ENCODE results near the gene POLG. TPM values are rescaled to one million over a fixed set of nuclear protein-coding genes. Genes with fewer than 3 reads are reported as not detected.

Gene POLG
- polyA plus RNA-seq (ENCODE audit: low read depth in 6 of 6), result 10 to 100 TPM; 23.7 to 61.3 (median 28.5) TPM

DNA sequence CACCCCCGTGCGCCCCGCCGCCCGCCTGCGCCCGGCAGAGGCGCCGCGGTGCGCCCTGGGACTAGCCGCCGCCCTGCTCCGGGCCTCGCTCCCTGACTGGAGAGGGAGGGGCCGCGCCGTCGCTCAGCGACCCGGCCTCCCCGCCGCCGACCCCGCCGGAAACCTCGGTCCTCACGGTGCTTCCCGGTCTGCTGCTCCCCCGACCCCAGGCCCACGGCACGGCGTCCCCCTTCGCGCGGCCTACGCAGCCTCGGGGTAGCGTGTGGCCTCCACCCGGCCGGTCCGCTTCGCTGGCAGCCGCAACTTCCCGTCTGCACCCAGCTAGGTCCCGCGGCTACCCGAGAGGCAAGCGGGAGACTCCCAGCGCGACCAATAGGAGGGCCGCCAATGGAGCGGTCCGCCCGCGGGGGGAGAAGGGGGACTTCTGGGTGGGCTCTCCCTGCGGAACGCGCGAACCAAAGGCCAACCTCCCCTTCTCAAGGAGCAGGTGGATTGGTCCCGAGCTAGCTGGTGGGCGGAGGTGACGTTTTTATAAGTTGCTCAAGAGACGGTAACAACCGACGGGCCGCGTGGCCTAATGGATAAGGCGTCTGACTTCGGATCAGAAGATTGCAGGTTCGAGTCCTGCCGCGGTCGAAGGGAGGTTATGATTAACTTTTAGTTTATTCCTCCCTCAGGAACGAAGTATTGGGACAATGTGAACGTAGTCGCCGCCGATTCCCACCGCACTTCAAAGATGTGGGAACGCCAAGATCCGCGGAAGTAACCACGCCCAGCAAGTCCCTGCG is at the start of gene POLG:
Gene POLG (minus strand): TSS at position 315 of the 788 bp plus-strand sequence. CDS start 1,070 bp downstream, outside the sequence.
- peak; percentile 88 for ATAC-seq (ENCODE audit: low read depth in 2 of 2)
- peak; percentile 100 for DNase-seq
- Mint-ChIP-seq H3K36me3 (peaks cover 7 to 12% of the 10 kb centered on the region in 2 donors), H3K4me3 (peak within 1 kb of the TSS; percentile 85 to 97 (median 94)), H3K27me3 (peaks cover 0 to 7% (median 5%) of the 10 kb centered on the region in 3 donors), H3K27ac (peak within 1 kb of the TSS; percentile 92 to 100 (median 100)), H3K4me1 (peaks cover 32 to 50% (median 44%) of the 10 kb centered on the region in 3 donors), H3K9me3 (peaks cover 0 to 6% (median 4%) of the 10 kb centered on the region in 7 donors)

DNA sequence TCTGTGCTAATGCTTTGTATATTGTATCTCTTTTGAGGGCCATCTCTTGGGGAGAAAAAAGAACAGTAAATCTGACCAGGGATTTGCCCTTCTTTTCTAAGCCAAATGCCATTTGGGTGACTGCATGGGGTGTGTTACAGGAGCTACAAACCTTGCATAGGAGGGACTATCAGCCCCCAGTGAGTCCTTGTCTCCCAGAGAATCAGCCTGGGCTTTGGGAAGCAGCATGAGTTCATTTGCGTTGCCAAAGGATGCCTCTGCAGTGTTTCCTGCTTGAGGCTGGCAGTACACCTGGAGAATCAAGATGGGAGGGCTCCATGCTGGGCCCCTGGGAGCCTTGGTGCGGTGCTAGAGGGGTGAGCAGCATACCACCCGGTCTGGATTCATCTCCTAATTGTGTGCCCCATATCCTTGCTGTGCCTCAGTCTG is 49.6 kb upstream of the POLG start:
- DNase-seq, result no peak
- Mint-ChIP-seq H3K27me3 (peaks cover 58 to 71% (median 66%) of the 10 kb centered on the region in 3 donors), H3K36me3 (no peaks in the 10 kb centered on the region), H3K9me3 (no peaks in the 10 kb centered on the region), H3K4me3 (no peak overlapping the region), H3K4me1 (peaks cover 0 to 4% (median 0%) of the 10 kb centered on the region in 3 donors), H3K27ac (no peak overlapping the region)
- ATAC-seq (ENCODE audit: low read depth in 2 of 2), result no peak

DNA sequence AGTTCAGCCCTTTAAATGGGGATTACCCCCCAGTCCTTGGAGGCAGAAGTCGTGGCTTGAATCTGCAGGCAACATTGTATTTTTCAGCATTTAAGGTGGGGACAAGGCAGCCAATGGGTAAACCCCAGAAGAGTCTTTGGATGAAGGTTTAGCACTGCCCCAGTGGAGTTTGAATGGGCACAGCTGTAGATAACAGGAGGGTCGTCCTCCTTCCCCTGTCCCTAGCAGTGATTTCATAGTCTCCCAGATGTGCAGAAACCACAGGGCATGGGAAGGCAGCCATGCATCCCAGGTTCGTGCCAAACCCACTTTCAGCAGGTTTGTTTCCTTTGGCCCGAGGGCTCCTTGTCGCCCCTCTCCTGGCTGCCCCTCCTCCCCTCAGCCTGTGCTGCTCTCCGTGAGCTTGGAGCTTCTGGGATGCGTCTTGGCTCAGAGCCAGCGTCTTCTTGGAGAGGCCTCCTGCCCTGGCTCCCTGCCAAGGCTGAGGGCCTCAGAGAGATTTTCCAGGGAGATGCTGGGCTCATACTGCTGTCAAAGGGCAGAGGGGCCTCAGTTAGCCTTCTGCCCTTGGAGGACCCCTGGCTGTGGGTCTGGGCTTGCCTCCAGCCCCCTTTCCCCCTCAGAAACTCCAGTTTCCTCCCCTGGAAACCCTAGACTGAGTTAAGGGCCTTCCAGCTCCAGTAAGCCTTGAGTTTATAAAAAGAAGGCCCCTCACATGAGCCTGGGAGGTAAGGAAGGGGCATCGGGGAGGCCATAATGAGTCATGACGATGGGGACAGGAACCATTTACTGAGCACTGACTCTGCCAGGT is 48.9 kb upstream of the POLG start:
- H3K4me3 Mint-ChIP-seq, result no peak overlapping the region
- peaks cover 52 to 65% (median 62%) of the 10 kb centered on the region in 3 donors for H3K27me3 Mint-ChIP-seq
- H3K4me1 Mint-ChIP-seq, result peaks cover 0 to 4% (median 0%) of the 10 kb centered on the region in 3 donors
- no peak for DNase-seq
- ATAC-seq (ENCODE audit: low read depth in 2 of 2), result no peak
- H3K9me3 Mint-ChIP-seq, result no peaks in the 10 kb centered on the region
- no peak overlapping the region for H3K27ac Mint-ChIP-seq
- H3K36me3 Mint-ChIP-seq, result no peaks in the 10 kb centered on the region

DNA sequence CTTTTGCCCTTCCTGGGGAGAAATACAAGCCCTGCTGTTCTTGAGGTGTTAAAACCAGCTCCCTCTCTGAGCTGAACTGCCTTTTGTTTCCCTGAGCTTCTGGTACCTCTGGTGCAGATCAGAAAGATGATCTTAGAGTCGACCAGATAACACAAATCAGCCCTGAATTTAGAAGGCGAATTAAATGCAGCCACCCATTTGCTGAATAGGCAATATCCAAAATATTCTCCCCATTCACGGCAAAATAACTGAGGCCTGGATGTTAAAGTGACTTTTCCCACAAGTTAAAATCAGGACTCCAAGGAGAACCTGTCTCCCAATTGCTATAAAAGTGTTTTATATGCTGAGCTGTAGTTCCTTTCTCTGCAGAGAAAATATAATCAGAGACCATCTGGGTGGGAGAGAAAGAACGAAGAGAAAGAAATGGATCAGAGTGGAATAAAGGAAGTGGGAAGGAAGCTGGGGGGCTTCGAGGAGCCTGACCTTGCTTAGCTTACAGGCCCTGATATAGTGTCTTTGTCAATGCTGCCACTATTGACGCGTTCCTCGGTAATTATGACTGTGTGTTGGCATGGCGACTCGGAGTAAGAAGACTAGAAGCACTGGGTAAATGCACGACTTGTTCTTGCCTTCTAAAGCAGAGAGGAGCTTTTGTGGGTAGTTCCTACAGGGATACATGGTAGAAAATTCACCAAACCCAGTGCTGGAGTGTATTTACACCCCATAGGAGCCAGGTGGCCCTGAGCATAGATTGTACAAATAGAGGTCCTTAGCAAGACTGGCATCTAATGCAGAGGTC is 47.5 kb upstream of the POLG start:
- Mint-ChIP-seq H3K9me3 (no peaks in the 10 kb centered on the region), H3K4me1 (peaks cover 6 to 13% (median 13%) of the 10 kb centered on the region in 3 donors), H3K27ac (no peak overlapping the region), H3K4me3 (peak overlapping the region in 2 of 8 donors; percentile 31 to 65), H3K27me3 (peaks cover 63 to 76% (median 67%) of the 10 kb centered on the region in 3 donors), H3K36me3 (no peaks in the 10 kb centered on the region)
- ATAC-seq (ENCODE audit: low read depth in 2 of 2) (no peak), DNase-seq (no peak)

DNA sequence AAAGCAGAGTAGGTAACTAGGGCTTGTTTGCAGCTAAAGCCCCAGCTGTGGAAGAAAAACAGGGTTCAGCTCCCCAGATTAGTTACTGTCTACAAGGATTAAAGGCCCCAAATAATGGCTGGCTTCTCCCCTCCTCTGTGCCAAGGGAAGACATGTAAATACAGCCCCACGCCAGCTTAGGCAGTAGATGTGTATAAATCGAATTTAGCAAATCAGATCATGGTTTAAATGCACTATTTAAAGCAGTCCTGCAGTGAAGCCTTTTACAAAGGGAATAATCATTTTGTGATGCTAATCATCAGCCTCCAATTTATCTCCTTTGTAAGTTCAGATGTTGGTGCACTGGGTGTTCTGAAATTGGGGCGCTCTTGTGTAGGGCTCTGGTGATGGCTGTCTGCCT is 46.7 kb upstream of the POLG start:
- Mint-ChIP-seq H3K4me1 (peaks cover 6 to 15% (median 13%) of the 10 kb centered on the region in 3 donors), H3K9me3 (no peaks in the 10 kb centered on the region), H3K27me3 (peaks cover 67 to 82% (median 71%) of the 10 kb centered on the region in 3 donors), H3K4me3 (peak overlapping the region in 2 of 8 donors; percentile 6 to 31), H3K36me3 (no peaks in the 10 kb centered on the region), H3K27ac (no peak overlapping the region)
- ATAC-seq (ENCODE audit: low read depth in 2 of 2), result no peak
- DNase-seq, result no peak

DNA sequence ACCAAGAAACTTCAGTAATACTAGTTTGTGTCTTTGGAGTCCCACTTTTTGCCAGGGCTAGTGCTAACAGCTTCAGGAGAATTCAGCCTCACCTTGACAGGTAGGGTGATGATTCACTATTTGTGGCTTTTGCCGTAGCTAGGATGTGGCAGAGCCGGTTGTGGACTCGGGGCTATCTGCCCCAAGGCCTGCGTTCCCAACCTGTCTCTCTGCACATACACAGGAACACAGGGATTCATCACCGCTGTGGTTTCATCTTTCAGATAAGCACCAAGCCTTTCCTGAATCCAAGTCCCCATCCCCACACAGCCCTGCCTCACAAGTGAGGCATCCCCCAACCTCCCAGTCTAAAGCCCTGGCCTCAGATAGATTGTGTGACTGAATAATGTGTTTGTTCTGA is 45.2 kb upstream of the POLG start:
- Mint-ChIP-seq H3K4me1 (peaks cover 6 to 15% (median 13%) of the 10 kb centered on the region in 3 donors), H3K4me3 (peak overlapping the region; percentile 9 to 87 (median 72)), H3K36me3 (no peaks in the 10 kb centered on the region), H3K27ac (no peak overlapping the region), H3K9me3 (no peaks in the 10 kb centered on the region), H3K27me3 (peaks cover 78 to 89% (median 86%) of the 10 kb centered on the region in 3 donors)
- ATAC-seq (ENCODE audit: low read depth in 2 of 2), result no peak
- no peak for DNase-seq

DNA sequence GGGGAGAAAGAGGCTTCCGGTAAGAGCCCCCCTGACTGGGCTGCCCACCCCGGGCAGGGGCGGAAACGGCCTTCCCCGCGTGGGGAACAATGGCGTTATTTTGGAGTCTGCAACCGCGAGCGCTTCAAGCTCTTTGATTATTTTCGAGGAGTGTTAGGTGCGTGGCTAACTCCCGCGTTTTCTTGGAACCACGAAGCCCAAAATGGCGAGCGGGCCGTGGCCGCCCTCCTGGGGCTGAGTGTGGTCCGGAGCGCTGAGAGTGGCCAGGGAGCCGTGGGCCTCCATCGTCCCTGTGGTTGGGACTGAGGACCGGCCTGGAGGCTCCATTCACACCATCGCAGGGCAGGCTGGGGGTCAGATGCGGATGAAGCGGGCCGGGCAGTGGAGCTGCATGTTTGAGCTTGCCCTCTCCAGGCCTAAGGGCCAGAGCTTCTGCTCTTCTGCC is 44.6 kb upstream of the POLG start:
- no peak overlapping the region for H3K27ac Mint-ChIP-seq
- no peaks in the 10 kb centered on the region for H3K36me3 Mint-ChIP-seq
- H3K27me3 Mint-ChIP-seq, result peaks cover 78 to 89% (median 87%) of the 10 kb centered on the region in 3 donors
- DNase-seq (no peak), ATAC-seq (ENCODE audit: low read depth in 2 of 2) (no peak)
- H3K4me3 Mint-ChIP-seq, result peak overlapping the region; percentile 68 to 87 (median 76)
- peaks cover 0 to 2% (median 0%) of the 10 kb centered on the region in 7 donors for H3K9me3 Mint-ChIP-seq
- H3K4me1 Mint-ChIP-seq, result peaks cover 6 to 15% (median 13%) of the 10 kb centered on the region in 3 donors

DNA sequence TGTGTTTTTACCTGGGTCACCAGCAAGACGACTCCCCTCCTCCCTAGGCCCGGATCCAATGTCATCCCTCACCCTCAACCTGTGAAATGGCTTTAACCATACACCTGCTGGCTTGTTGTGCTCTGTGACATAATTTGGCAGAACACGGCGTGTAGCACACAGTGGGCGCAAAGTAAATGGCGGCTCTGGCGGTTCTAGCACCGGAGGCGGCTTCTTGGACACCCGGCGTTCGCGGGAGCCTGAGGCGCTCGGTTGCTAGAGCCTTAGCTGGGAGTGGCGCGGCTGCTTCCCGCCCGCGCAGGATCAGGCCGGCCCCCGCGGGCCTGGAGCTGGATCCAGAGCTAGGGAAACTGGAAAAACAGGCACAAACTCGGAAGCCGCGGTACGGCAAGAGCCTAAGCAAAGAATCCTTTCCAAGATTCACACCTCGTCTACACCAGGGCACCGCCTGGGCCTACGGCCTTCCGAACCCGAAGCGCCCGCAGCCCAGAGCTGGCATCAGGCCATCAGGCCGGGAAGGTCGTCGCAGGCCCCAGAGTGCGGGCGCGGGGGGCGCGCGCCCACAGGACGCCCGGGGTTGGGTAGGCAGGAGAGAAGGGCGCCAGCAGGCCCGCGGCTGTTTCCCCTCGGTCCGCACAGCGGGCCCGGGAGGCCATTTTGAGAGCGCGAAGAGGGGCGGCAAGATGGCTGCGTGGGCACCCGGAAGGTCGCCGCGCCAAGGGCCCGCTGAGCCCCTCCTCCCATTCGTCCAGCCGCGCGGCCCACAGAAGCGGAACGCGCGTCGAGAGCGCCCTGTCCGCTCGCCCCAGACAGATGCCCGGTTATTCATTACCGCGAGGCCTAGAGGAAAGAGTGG is 43.9 kb upstream of the POLG start:
- H3K27ac Mint-ChIP-seq, result peak overlapping the region in 4 of 6 donors; percentile 33 to 82 (median 60)
- H3K4me3 Mint-ChIP-seq, result peak overlapping the region; percentile 72 to 88 (median 80)
- H3K27me3 Mint-ChIP-seq, result peaks cover 83 to 89% (median 88%) of the 10 kb centered on the region in 3 donors
- ATAC-seq (ENCODE audit: low read depth in 2 of 2) (peak; percentile 41), DNase-seq (no peak)
- peaks cover 0 to 3% (median 0%) of the 10 kb centered on the region in 7 donors for H3K9me3 Mint-ChIP-seq
- H3K36me3 Mint-ChIP-seq, result no peaks in the 10 kb centered on the region
- H3K4me1 Mint-ChIP-seq, result peaks cover 6 to 15% (median 13%) of the 10 kb centered on the region in 3 donors

DNA sequence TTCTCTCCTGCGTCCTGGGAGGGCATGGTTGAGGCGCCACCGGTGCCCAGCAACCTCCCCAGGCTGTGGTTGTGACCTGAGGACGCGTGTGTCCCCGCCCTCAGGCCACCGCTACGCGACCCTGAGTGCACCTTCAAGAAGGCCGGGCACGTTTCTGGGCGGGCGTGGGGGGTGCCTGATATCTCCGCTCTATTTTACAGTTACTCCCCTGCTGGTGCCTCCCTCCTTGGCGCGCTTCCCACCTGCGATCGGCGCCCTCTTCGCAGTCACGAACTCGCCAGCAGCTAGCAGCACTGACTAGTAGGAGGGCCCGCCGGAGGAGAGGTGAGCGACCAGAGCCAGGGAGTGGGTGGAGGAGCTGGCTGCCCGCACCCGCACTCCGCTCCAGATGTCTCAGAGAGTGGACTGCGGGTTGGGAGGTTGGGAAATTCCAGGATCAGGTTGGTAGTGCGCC is 43.2 kb upstream of the POLG start:
- H3K4me1 Mint-ChIP-seq, result peaks cover 6 to 15% (median 13%) of the 10 kb centered on the region in 3 donors
- no peak for DNase-seq
- H3K27me3 Mint-ChIP-seq, result peaks cover 82 to 84% (median 82%) of the 10 kb centered on the region in 3 donors
- no peaks in the 10 kb centered on the region for H3K36me3 Mint-ChIP-seq
- peak overlapping the region; percentile 72 to 88 (median 80) for H3K4me3 Mint-ChIP-seq
- peak in 1 of 2 donors; percentile 8 for ATAC-seq (ENCODE audit: low read depth in 2 of 2)
- peak overlapping the region in 2 of 6 donors; percentile 42 to 71 for H3K27ac Mint-ChIP-seq
- peaks cover 0 to 3% (median 0%) of the 10 kb centered on the region in 7 donors for H3K9me3 Mint-ChIP-seq

DNA sequence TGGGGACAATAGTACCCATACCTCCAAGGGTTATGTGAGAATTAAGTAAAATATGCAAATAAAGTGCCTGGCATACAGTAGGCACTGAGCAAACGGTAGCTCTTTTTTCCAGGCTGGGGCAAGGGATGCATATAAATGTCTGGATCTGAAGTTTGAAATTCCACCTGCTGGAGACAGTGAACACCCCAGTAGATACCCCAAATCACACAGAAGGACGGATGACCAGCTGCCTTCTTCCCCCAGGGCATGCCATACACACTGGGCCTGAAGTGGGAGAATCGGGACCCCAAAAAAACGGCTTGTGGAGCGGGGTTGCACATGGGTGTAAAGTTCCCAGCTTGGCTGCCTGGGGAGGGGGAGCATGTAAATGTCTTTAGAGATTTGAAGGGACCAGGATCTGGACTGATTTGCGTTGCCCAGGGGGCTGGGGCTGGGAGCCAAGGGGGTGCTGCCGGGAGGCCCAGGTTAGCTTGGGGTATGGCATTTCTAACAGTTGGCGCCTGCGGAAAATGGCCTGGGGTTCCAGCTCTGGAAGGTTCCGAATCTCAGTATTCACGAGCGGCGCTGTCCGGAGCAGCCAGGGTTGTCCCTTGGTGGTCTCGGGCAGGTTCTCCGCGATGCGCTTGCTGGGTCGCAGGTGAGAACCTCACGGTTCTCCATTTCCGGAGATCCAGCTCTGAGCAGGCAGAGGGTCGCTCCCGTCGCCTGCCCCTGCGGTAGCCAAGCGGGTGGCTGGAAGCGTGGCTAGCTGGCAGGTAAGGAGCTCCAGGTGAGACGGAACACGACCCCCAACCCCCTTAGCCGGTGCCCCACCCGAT is 42.6 kb upstream of the POLG start:
- Mint-ChIP-seq H3K27me3 (peaks cover 78 to 84% (median 78%) of the 10 kb centered on the region in 3 donors), H3K36me3 (no peaks in the 10 kb centered on the region), H3K4me3 (peak overlapping the region in 7 of 8 donors; percentile 13 to 82 (median 52)), H3K9me3 (peaks cover 0 to 3% (median 0%) of the 10 kb centered on the region in 7 donors), H3K27ac (peak overlapping the region in 1 of 6 donors; percentile 42), H3K4me1 (peaks cover 7 to 18% (median 15%) of the 10 kb centered on the region in 3 donors)
- DNase-seq (no peak), ATAC-seq (ENCODE audit: low read depth in 2 of 2) (no peak)

DNA sequence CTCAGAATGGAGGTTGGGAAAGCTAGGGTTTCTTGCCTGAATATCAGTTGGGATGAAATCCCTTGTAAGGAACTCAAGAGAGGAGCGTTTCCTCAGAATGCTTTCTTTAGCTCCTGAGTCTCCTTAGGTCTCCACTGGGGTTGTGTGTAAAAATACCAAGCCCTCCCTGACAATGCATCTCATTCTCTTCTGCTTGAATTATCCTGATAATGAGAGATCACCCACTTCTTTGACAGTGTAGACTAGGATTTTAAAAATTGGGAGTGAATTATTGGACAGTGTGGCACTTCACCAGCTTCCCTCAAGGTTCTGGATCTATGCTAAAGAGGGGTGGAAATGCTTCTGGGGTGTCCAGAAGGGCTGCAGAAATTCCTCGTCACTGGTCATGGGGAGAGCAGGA is 41.8 kb upstream of the POLG start:
- Mint-ChIP-seq H3K4me1 (peaks cover 13 to 21% (median 19%) of the 10 kb centered on the region in 3 donors), H3K27me3 (peaks cover 73 to 85% (median 77%) of the 10 kb centered on the region in 3 donors), H3K4me3 (peak overlapping the region in 2 of 8 donors; percentile 32 to 52), H3K27ac (no peak overlapping the region), H3K36me3 (no peaks in the 10 kb centered on the region), H3K9me3 (peaks cover 0 to 3% (median 0%) of the 10 kb centered on the region in 7 donors)
- no peak for ATAC-seq (ENCODE audit: low read depth in 2 of 2)
- no peak for DNase-seq
